ENCODE results near the gene ATPAF2.

The ATPAF2 gene

DNA sequence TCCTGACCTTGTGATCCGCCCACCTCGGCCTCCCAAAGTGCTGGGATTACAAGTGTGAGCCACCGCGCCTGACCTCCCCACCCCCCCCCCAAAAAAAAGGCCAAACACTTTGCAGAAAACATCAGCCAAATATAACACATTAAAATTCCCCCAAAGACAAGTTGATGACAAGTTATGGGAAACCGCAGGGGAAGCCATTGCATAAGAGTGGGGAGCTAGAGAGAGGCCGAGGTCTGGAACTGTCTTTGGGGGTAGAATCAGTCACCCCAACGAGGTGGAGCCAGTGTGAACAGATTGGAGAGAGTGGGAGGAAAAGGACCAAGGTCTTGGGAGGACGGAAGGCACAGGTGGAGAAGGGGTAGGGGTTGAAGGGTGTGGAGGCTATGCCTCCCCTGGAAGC lies 63.5 kb downstream of the ATPAF2 start:
- H3K4me3 ChIP-seq (ENCODE audit: low read depth, low read length) = no peak overlapping the region
- no peak for DNase-seq (ENCODE audit: low read depth, low spot score)
- in situ Hi-C loops (cut with HindIII; ENCODE audit: low sequenced_read_pairs) = no loop called here
- TF ChIP-seq, protein P1, sequence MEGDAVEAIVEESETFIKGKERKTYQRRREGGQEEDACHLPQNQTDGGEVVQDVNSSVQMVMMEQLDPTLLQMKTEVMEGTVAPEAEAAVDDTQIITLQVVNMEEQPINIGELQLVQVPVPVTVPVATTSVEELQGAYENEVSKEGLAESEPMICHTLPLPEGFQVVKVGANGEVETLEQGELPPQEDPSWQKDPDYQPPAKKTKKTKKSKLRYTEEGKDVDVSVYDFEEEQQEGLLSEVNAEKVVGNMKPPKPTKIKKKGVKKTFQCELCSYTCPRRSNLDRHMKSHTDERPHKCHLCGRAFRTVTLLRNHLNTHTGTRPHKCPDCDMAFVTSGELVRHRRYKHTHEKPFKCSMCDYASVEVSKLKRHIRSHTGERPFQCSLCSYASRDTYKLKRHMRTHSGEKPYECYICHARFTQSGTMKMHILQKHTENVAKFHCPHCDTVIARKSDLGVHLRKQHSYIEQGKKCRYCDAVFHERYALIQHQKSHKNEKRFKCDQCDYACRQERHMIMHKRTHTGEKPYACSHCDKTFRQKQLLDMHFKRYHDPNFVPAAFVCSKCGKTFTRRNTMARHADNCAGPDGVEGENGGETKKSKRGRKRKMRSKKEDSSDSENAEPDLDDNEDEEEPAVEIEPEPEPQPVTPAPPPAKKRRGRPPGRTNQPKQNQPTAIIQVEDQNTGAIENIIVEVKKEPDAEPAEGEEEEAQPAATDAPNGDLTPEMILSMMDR (IDR thresholded peaks at IDR 0.05; ENCODE audit: low read depth, low read length) = no peak

DNA sequence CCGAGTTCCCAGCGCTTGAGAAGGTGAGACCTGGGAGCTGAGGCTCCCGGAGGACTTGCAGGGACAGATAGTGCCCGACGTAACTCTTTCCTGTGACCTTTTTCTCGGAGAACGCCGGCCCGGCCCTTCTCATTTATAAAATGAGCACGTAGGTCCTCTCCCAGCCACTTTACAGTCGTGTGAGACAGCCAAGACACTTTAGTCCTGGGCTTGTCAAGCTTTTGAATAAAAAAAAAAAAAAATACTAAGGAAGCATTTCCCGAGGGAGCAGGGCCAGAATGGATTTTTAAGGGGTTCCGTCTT lies 66.1 kb downstream of the ATPAF2 start:
- TF ChIP-seq, protein P1 (IDR thresholded peaks at IDR 0.05; ENCODE audit: low read depth, low read length) = no peak
- H3K4me3 ChIP-seq (ENCODE audit: low read depth, low read length) = peak overlapping the region; percentile 64
- in situ Hi-C loops (cut with HindIII; ENCODE audit: low sequenced_read_pairs) = no loop called here
- DNase-seq (ENCODE audit: low read depth, low spot score) = no peak

DNA sequence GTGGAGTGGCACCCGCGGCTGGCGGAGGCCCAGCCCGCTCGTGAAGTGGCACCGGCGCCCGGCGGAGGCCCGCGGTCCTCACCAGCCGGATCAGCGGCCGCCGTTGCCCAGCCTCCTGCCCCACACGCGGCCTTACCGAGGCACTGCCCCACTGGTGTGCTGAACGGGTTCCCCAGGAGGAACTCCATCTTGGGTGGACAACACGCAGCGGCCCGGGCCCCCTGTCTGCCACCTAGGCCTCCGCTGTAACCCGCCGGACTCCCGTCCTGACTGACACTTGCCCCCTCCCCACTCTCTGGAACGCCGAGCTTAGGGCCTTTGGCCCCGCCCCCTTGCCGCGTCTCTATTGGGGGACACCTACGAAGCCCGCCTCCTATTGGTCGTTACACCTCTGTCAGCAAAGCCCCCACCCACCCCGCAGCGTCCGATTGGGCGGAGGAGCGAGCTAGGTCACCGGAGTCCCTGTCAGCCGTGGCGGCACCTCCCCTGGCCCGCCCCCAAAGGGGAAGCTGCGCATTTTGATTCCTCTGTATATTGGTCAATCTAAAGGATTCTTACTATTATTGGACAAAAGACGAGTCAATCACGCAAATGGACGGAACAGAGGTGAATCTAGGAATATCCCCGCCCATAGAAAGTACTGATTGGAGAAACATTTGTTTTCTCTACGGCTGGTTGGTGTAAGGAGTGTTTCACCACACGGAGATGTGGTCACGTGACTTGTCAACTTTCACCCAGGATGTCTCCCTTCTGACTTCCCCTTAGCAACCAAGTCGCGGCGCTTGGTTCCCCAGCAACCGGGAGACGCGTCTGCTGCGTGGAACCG lies 66.6 kb downstream of the ATPAF2 start, which contains the start of the genes DRC3 and TOM1L2:
TSS of gene DRC3 (plus strand) at position 737 of the 826 bp plus-strand sequence. CDS start 4,737 bp downstream, outside the sequence.
TSS of gene TOM1L2 (minus strand) at position 275 of the 826 bp plus-strand sequence. CDS start at position 188, 87 bp downstream.
- in situ Hi-C loops (cut with HindIII; ENCODE audit: low sequenced_read_pairs) = no loop called here

DNA sequence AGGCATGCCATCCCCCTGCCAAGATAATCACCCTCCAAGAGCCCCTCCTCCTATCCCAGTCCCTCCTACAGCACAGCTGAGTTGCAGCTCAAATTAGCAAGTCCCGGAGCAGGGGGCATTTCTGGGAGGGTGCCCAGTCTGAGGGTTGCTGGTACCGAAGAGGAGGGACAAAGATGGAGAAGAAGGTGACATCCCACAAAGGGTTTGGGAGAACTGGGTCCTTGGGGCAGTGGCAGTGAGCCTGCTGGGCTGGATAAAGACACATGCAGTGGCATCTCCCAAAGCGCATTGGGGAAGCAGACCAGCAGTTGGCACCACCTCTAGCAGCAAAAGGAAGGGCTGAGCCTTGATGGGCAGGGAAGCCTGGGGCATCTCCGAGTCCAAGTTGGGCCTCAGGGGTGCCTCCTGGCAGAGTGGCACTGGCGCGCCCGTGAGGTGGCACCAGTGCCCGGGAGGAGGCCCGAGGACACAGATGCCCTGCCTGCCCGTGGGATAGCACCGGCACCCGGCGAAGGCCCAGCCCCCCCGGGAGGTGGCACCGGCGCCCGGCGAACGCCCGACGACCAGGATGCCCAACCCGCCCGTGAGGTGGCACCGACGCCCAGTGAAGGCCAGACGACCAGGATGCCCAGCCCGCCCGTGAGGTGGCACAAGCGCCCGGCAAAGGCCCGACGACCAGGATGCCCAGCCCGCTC lies 67.4 kb downstream of the ATPAF2 start:
- H3K4me3 ChIP-seq (ENCODE audit: low read depth, low read length) = peak overlapping the region; percentile 64
- TF ChIP-seq, protein P1 (IDR thresholded peaks at IDR 0.05; ENCODE audit: low read depth, low read length) = no peak
- DNase-seq (ENCODE audit: low read depth, low spot score) = no peak
- in situ Hi-C loops (cut with HindIII; ENCODE audit: low sequenced_read_pairs) = no loop called here

More for the DNA sequence above, 66.6 kb downstream of the ATPAF2 start, which contains the start of the genes DRC3 and TOM1L2:
- TF ChIP-seq, protein P1 (IDR thresholded peaks at IDR 0.05; ENCODE audit: low read depth, low read length) = no peak
- H3K4me3 ChIP-seq (ENCODE audit: low read depth, low read length) = peak within 1 kb of the TSS; percentile 64
- peak; percentile 100 for DNase-seq (ENCODE audit: low read depth, low spot score)

DNA sequence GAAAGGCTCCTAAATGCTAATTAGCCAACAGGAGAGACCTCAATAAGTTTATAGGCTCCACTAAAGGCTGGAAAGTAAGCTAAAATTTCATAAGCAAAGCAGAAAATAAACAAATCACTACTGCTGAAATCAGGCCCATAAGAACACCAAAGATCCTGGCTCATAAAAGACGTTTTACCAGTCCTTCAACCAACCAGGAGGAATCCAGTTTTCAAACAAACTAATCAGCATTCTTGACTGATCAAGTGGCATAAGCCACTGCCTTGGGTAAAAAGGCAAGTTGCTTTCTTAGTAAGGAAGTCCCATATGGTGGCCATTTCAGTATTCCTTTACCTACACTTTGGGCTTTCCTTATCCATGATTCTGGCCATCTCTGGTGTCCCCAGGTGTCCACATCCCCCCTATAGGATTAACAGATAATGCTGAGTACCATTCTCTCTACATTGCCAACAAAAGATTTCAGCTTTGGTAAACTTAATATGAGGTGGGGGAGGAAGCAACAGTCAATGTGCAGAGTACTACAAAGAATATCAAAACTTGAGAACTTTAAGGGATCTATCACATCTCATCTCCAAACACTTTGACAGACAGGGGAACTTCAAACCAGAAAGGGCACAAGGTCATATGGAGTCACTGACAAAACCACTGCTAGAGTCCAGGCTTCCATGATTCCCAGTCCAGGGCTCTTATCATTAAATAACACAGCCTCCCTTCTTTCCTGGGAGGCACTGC lies 68.1 kb downstream of the ATPAF2 start:
- in situ Hi-C loops (cut with HindIII; ENCODE audit: low sequenced_read_pairs) = no loop called here
- DNase-seq (ENCODE audit: low read depth, low spot score) = no peak
- peak overlapping the region; percentile 64 for H3K4me3 ChIP-seq (ENCODE audit: low read depth, low read length)
- TF ChIP-seq, protein P1 (IDR thresholded peaks at IDR 0.05; ENCODE audit: low read depth, low read length) = no peak
